HepG2 (cell line): ENCODE measurements around the gene CLDND2. TPM values are rescaled to one million over a fixed set of nuclear protein-coding genes. Genes with fewer than 3 reads are reported as not detected.
A peak's percentile ranks its signal among the peaks of the same experiment; 100 is the strongest.

Source experiments
- ATF1 ChIP-seq: IDR thresholded peaks from 2 replicates; pipeline ENCODE4 v1.6.1; 2016; ENCODE audit warnings: mild to moderate bottlenecking, control low read depth
- FOXA3 ChIP-seq: IDR thresholded peaks from 2 replicates; pipeline ENCODE4 v1.6.1; 2016; ENCODE audit warnings: missing genetic modification reagents, missing compliant biosample characterization
- GABPB1 ChIP-seq: IDR thresholded peaks from 2 replicates; pipeline ENCODE4 v1.6.1; 2016; ENCODE audit warnings: mild to moderate bottlenecking, missing genetic modification reagents, moderate library complexity, missing compliant biosample characterization
- GATAD2A ChIP-seq: IDR thresholded peaks from 2 replicates; pipeline ENCODE4 v1.6.1; 2016
- KLF6 ChIP-seq: IDR thresholded peaks from 2 replicates; pipeline ENCODE4 v1.8.0; 2016; ENCODE audit warnings: missing biosample characterization, missing genetic modification reagents
- RXRA ChIP-seq: sonication (generic); formaldehyde crosslinking; IDR thresholded peaks from 2 replicates; pipeline ENCODE4 v1.5.1; 2020; ENCODE audit warnings: missing genetic modification reagents
- SETDB1 ChIP-seq: sonication (generic); formaldehyde crosslinking; IDR thresholded peaks from 2 replicates; pipeline ENCODE4 v1.5.1; 2020; ENCODE audit warnings: missing genetic modification reagents, mild to moderate bottlenecking, borderline replicate concordance
- TARDBP ChIP-seq: sonication (generic); formaldehyde crosslinking; IDR thresholded peaks from 2 replicates; pipeline ENCODE4 v1.8.0; 2022; ENCODE audit warnings: mild to moderate bottlenecking, missing genetic modification reagents
- ZFX ChIP-seq: sonication (generic); formaldehyde crosslinking; IDR thresholded peaks from 2 replicates; pipeline ENCODE4 v1.4.0; 2020; ENCODE audit warnings: mild to moderate bottlenecking, low read depth, missing genetic modification reagents, moderate library complexity
- ZNF282 ChIP-seq: fragments of 450-650 bp; IDR thresholded peaks from 2 replicates; pipeline ENCODE4 v1.6.1; 2018; ENCODE audit not compliant: partially characterized antibody
- ZNF557 ChIP-seq: sonication (generic); formaldehyde crosslinking; IDR thresholded peaks from 2 replicates; pipeline ENCODE4 v1.4.0; 2020; ENCODE audit warnings: missing genetic modification reagents
- ZNF777 ChIP-seq: sonication (generic); formaldehyde crosslinking; IDR thresholded peaks from 2 replicates; pipeline ENCODE4 v1.4.0; 2020; ENCODE audit warnings: missing genetic modification reagents
- polyA plus RNA-seq, 8 experiments: library from polyadenylated mRNA; depleted of rRNA in 3 of 8; stranded (reverse) in 7 of 8; unstranded in 1 of 8; fragments of >200 nt; fragmentation: Illumina TruSeq in 4 of 8; extraction: Trizol in 4 of 8; gene quantifications; 2 replicates each; pipeline versions ENCODE4 v1.2.1 to v1.2.3, GENCODE V29; 2011 to 2016; ENCODE audit warnings: low read depth in 4 of 8, missing spikeins in 1 of 8, mixed read lengths in 1 of 8; ENCODE audit not compliant: insufficient read depth in 1 of 8
- total RNA-seq, 5 experiments: library from RNA; depleted of rRNA; stranded (reverse); fragments of >200 nt; fragmentation: Illumina TruSeq; extraction: Trizol; gene quantifications; 2 replicates each; pipeline ENCODE4 v1.2.3, GENCODE V29; 2016; ENCODE audit warnings: low read depth in 1 of 5
- TF ChIP-seq, protein P1 (sequence below): sonication (generic); formaldehyde crosslinking; IDR thresholded peaks from 2 replicates; pipeline ENCODE4 v1.4.0; 2020; ENCODE audit warnings: missing genetic modification reagents, borderline replicate concordance
- TF ChIP-seq, protein P2 (sequence below): sonication (generic); formaldehyde crosslinking; IDR thresholded peaks from 2 replicates; pipeline ENCODE4 v1.4.0; 2020; ENCODE audit warnings: mild to moderate bottlenecking, missing genetic modification reagents
- TF ChIP-seq, protein P3 (sequence below): sonication (generic); formaldehyde crosslinking; IDR thresholded peaks from 2 replicates; pipeline ENCODE4 v1.4.0; 2020; ENCODE audit warnings: missing genetic modification reagents
- TF ChIP-seq, protein P4 (sequence below): sonication (generic); formaldehyde crosslinking; IDR thresholded peaks from 2 replicates; pipeline ENCODE4 v1.4.0; 2020; ENCODE audit warnings: mild to moderate bottlenecking, low read depth, missing genetic modification reagents
- TF ChIP-seq, protein P5 (sequence below): sonication (generic); formaldehyde crosslinking; IDR thresholded peaks from 2 replicates; pipeline ENCODE4 v1.5.0; 2020; ENCODE audit warnings: missing genetic modification reagents
- TF ChIP-seq, protein P6 (sequence below): sonication (generic); formaldehyde crosslinking; IDR thresholded peaks from 2 replicates; pipeline ENCODE4 v1.8.0; 2022; ENCODE audit warnings: mild to moderate bottlenecking, missing genetic modification reagents, borderline replicate concordance

The CLDND2 gene
- total and polyA plus RNA-seq, 2 of the 13 experiments (the other 11 are each of a cell fraction or from before 2014, with no cell fraction given) = 0.84 to 1.8 TPM

DNA sequence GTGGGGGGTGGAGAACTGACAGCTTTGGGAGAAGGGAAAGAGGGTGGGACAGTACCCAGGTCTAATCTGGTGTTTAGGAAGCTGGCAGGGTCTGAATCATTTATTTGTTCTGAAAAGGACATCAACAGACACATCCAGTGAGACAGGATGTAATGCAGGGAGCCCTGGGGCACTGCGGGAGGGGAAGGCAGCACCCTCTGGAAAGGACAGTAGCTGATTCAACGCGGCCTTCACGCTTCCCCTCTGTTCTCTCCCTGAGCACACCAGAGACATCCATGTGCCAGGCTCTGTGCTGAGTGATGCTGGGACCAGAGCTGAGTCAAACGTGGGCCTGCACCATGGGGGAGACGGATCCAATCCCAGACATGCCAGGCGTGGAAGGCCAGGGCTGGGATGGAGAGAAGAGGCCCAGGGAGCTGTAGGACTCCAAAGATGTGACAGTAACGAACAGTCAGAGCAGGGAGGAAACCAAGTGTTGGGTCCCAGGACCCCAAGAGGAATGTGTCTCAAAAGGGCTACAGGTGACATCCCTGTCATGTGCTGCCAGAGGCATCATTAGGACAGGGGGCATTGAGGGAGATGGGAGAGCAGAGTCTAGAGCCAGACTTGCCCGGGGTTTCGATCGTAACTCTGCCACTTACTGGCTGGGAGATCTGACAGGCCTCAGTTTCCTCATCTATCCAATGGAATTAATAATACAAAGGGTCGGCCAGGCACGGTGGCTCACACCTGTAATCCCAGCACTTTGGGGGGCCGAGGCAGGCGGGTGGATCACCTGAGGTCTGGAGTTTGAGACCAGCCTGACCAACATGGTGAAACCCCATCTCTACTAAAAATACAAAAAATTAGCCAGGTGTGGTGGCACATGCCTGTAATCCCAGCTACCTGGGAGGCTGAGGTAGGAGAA is 4.3 kb downstream of the CLDND2 start (continued):
- TF ChIP-seq SETDB1 (CRISPR knock-in tag) (no peak), TARDBP (no peak), KLF6 (no peak), ATF1 (CRISPR knock-in tag) (no peak), FOXA3 (peak; percentile 51; the same call in 1 of the 2 replicates), ZFX (CRISPR knock-in tag) (peak; percentile 63), GATAD2A (CRISPR knock-in tag) (peak; percentile 54; the same call in 1 of the 2 replicates), RXRA (peak; percentile 52; the same call in 1 of the 2 replicates), ZNF777 (no peak; the same call in 1 of the 2 replicates), ZNF557 (CRISPR knock-in tag) (no peak), ZNF282 (no peak), GABPB1 (CRISPR knock-in tag) (no peak)
- TF ChIP-seq, protein P1, sequence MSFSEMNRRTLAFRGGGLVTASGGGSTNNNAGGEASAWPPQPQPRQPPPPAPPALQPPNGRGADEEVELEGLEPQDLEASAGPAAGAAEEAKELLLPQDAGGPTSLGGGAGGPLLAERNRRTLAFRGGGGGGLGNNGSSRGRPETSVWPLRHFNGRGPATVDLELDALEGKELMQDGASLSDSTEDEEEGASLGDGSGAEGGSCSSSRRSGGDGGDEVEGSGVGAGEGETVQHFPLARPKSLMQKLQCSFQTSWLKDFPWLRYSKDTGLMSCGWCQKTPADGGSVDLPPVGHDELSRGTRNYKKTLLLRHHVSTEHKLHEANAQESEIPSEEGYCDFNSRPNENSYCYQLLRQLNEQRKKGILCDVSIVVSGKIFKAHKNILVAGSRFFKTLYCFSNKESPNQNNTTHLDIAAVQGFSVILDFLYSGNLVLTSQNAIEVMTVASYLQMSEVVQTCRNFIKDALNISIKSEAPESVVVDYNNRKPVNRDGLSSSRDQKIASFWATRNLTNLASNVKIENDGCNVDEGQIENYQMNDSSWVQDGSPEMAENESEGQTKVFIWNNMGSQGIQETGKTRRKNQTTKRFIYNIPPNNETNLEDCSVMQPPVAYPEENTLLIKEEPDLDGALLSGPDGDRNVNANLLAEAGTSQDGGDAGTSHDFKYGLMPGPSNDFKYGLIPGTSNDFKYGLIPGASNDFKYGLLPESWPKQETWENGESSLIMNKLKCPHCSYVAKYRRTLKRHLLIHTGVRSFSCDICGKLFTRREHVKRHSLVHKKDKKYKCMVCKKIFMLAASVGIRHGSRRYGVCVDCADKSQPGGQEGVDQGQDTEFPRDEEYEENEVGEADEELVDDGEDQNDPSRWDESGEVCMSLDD (CRISPR knock-in tag) = no peak
- TF ChIP-seq, protein P2, sequence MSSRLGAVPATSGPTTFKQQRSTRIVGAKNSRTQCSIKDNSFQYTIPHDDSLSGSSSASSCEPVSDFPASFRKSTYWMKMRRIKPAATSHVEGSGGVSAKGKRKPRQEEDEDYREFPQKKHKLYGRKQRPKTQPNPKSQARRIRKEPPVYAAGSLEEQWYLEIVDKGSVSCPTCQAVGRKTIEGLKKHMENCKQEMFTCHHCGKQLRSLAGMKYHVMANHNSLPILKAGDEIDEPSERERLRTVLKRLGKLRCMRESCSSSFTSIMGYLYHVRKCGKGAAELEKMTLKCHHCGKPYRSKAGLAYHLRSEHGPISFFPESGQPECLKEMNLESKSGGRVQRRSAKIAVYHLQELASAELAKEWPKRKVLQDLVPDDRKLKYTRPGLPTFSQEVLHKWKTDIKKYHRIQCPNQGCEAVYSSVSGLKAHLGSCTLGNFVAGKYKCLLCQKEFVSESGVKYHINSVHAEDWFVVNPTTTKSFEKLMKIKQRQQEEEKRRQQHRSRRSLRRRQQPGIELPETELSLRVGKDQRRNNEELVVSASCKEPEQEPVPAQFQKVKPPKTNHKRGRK (CRISPR knock-in tag) = no peak
- TF ChIP-seq, protein P3, sequence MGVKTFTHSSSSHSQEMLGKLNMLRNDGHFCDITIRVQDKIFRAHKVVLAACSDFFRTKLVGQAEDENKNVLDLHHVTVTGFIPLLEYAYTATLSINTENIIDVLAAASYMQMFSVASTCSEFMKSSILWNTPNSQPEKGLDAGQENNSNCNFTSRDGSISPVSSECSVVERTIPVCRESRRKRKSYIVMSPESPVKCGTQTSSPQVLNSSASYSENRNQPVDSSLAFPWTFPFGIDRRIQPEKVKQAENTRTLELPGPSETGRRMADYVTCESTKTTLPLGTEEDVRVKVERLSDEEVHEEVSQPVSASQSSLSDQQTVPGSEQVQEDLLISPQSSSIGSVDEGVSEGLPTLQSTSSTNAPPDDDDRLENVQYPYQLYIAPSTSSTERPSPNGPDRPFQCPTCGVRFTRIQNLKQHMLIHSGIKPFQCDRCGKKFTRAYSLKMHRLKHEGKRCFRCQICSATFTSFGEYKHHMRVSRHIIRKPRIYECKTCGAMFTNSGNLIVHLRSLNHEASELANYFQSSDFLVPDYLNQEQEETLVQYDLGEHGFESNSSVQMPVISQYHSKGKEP (CRISPR knock-in tag) = no peak
- TF ChIP-seq, protein P4, sequence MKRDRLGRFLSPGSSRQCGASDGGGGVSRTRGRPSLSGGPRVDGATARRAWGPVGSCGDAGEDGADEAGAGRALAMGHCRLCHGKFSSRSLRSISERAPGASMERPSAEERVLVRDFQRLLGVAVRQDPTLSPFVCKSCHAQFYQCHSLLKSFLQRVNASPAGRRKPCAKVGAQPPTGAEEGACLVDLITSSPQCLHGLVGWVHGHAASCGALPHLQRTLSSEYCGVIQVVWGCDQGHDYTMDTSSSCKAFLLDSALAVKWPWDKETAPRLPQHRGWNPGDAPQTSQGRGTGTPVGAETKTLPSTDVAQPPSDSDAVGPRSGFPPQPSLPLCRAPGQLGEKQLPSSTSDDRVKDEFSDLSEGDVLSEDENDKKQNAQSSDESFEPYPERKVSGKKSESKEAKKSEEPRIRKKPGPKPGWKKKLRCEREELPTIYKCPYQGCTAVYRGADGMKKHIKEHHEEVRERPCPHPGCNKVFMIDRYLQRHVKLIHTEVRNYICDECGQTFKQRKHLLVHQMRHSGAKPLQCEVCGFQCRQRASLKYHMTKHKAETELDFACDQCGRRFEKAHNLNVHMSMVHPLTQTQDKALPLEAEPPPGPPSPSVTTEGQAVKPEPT = no peak
- TF ChIP-seq, protein P5, sequence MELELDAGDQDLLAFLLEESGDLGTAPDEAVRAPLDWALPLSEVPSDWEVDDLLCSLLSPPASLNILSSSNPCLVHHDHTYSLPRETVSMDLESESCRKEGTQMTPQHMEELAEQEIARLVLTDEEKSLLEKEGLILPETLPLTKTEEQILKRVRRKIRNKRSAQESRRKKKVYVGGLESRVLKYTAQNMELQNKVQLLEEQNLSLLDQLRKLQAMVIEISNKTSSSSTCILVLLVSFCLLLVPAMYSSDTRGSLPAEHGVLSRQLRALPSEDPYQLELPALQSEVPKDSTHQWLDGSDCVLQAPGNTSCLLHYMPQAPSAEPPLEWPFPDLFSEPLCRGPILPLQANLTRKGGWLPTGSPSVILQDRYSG (CRISPR knock-in tag) = no peak
- TF ChIP-seq, protein P6, sequence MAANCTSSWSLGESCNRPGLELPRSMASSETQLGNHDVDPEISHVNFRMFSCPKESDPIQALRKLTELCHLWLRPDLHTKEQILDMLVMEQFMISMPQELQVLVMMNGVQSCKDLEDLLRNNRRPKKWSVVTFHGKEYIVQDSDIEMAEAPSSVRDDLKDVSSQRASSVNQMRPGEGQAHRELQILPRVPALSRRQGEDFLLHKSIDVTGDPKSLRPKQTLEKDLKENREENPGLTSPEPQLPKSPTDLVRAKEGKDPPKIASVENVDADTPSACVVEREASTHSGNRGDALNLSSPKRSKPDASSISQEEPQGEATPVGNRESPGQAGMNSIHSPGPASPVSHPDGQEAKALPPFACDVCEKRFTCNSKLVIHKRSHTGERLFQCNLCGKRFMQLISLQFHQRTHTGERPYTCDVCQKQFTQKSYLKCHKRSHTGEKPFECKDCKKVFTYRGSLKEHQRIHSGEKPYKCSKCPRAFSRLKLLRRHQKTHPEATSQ (CRISPR knock-in tag) = 0 out of 2 replicates have a peak, but pooled peaks have one; percentile 9
